GM12878 (cell line): ENCODE data around the gene CPT1C. TPM values are rescaled to one million over a fixed set of nuclear protein-coding genes. Genes with fewer than 3 reads are reported as not detected.

Experiments
- ATAC-seq: fragments of 200-7000 bp; cut with Tn5 transposase; 3 replicates; pipeline ENCODE4 v1.9.1; 2020; ENCODE audit warnings: mild to moderate bottlenecking, moderate library complexity
- BruUV-seq: library from RNA; stranded (reverse); fragments of 400-500 nt; replicated peaks from 2 replicates; lab custom pipeline; 2021; lab: Mats Ljungman, UMichigan
- CTCF ChIA-PET: fragments of 300-600 bp; sonication (Branson Sonifier 250); formaldehyde crosslinking; extraction: SDS; loops from one replicate; lab custom pipeline; 2021; ENCODE audit warnings: inconsistent platforms; lab: Yijun Ruan, JAX
- POLR2A ChIA-PET: fragments of 350-600 bp; formaldehyde crosslinking; extraction: SDS; loops from one replicate; lab custom pipeline; 2021; ENCODE audit warnings: inconsistent platforms; lab: Charles Lee
- RAD21 ChIA-PET: fragments of 300-600 bp; sonication (Branson Sonifier 250); formaldehyde crosslinking; loops from one replicate; lab custom pipeline; 2023; ENCODE audit warnings: antibody characterized with exemption; ENCODE audit not compliant: unreplicated experiment; lab: Charles Lee
- SMC1A ChIA-PET: fragments of 300-600 bp; sonication (Branson Sonifier 250); formaldehyde crosslinking; loops from one replicate; lab custom pipeline; 2023; ENCODE audit not compliant: unreplicated experiment, uncharacterized antibody; lab: Charles Lee
- DNase-seq: peaks from one replicate; pipeline ENCODE4 v3.0.0-alpha.2; 2011; ENCODE audit warnings: low read depth, low spot score
- FAIRE-seq: peaks from 3 replicates; lab custom pipeline; 2011; peaks lifted over from hg19 to GRCh38; lab: Jason Lieb, UNC
- H2AFZ ChIP-seq: 2 replicates; pipeline ENCODE4 v1.6.0; 2011; ENCODE audit warnings: low read depth, low read length, control low read depth; ENCODE audit not compliant: control insufficient read depth
- H3K27ac ChIP-seq: 2 replicates; pipeline ENCODE4 v1.5.1; 2011; ENCODE audit warnings: control low read depth; ENCODE audit not compliant: control insufficient read depth, insufficient read depth
- H3K27me3 ChIP-seq, 2 experiments: replicated peaks in 1 of 2; 2 replicates each; pipeline versions ENCODE4 v1.6.0 to v1.6.1; 2011; ENCODE audit warnings: low read length in 1 of 2; ENCODE audit not compliant: control insufficient read depth in 2 of 2, insufficient read depth in 2 of 2
- H3K36me3 ChIP-seq, 2 experiments: 2 replicates each; pipeline ENCODE4 v1.5.1; 2011; ENCODE audit warnings: low read length in 1 of 2; ENCODE audit not compliant: control insufficient read depth in 2 of 2, insufficient read depth in 2 of 2
- H3K4me1 ChIP-seq: 2 replicates; pipeline ENCODE4 v1.6.1; 2011; ENCODE audit warnings: mild to moderate bottlenecking, low read length, moderate library complexity, mixed read lengths; ENCODE audit not compliant: control insufficient read depth, insufficient read depth
- H3K4me2 ChIP-seq: 2 replicates; pipeline ENCODE4 v1.6.0; 2011; ENCODE audit warnings: control low read depth; ENCODE audit not compliant: control insufficient read depth, insufficient read depth
- H3K4me3 ChIP-seq: fragments of 200-600 bp; sonication (generic); 2 replicates; pipeline ENCODE4 v1.5.1; 2016
- H3K79me2 ChIP-seq: 2 replicates; pipeline ENCODE4 v1.6.0; 2011; ENCODE audit warnings: low read length; ENCODE audit not compliant: control insufficient read depth, insufficient read depth
- H3K9ac ChIP-seq: 2 replicates; pipeline ENCODE4 v1.8.0; 2011; ENCODE audit warnings: low read length, control low read depth, mixed read lengths; ENCODE audit not compliant: control insufficient read depth, insufficient read depth
- H3K9me3 ChIP-seq: replicated peaks from 3 replicates; pipeline ENCODE4 v1.5.1; 2011; ENCODE audit warnings: mild to moderate bottlenecking, low read length; ENCODE audit not compliant: control insufficient read depth, insufficient read depth
- H4K20me1 ChIP-seq: 2 replicates; pipeline ENCODE4 v1.6.0; 2011; ENCODE audit not compliant: control insufficient read depth, insufficient read depth
- ELK1 ChIP-seq: IDR thresholded peaks from 2 replicates; pipeline ENCODE4 v1.6.1; 2012; ENCODE audit warnings: low read depth, low read length, improper control_type of control experiment
- ESRRA ChIP-seq: IDR thresholded peaks from 2 replicates; pipeline ENCODE4 v1.6.1; 2012; ENCODE audit warnings: mild to moderate bottlenecking, low read length, improper control_type of control experiment
- GABPA ChIP-seq: IDR thresholded peaks from 2 replicates; pipeline ENCODE4 v1.6.1; 2014; ENCODE audit warnings: antibody characterized with exemption, low read depth, mild to moderate bottlenecking, inconsistent platforms
- HDGF ChIP-seq: fragments of 450-650 bp; IDR thresholded peaks from 2 replicates; pipeline ENCODE4 v1.6.1; 2016; ENCODE audit warnings: antibody characterized with exemption
- IKZF1 ChIP-seq: fragments of 450-650 bp; conservative IDR thresholded peaks from 2 replicates; pipeline ENCODE4 v1.6.1; 2017; ENCODE audit warnings: antibody characterized with exemption, mild to moderate bottlenecking
- IRF5 ChIP-seq: fragments of 450-650 bp; IDR thresholded peaks from 2 replicates; pipeline ENCODE4 v1.6.1; 2017; ENCODE audit warnings: borderline replicate concordance
- SMC3 ChIP-seq: IDR thresholded peaks from 2 replicates; pipeline ENCODE4 v1.6.1; 2011; ENCODE audit warnings: low read length, improper control_type of control experiment, borderline replicate concordance
- SP1 ChIP-seq: IDR thresholded peaks from one replicate; pipeline ENCODE4 v1.6.1; 2011; ENCODE audit warnings: low read depth, low read length
- SUPT20H ChIP-seq: IDR thresholded peaks from 2 replicates; pipeline ENCODE4 v1.6.1; 2011; ENCODE audit warnings: low read depth, mild to moderate bottlenecking, low read length, moderate library complexity, borderline replicate concordance; ENCODE audit not compliant: control insufficient read depth
- TAF1 ChIP-seq: IDR thresholded peaks from 2 replicates; pipeline ENCODE4 v1.6.1; 2011; ENCODE audit warnings: mild to moderate bottlenecking, low read depth, low read length, borderline replicate concordance
- ZBTB33 ChIP-seq: fragments of 450-650 bp; IDR thresholded peaks from 2 replicates; pipeline ENCODE4 v1.6.1; 2017; ENCODE audit warnings: mild to moderate bottlenecking
- ZNF217 ChIP-seq: fragments of 450-650 bp; IDR thresholded peaks from 2 replicates; pipeline ENCODE4 v1.6.1; 2017; ENCODE audit warnings: antibody characterized with exemption, mild to moderate bottlenecking
- ZNF24 ChIP-seq: fragments of 450-650 bp; IDR thresholded peaks from 2 replicates; pipeline ENCODE4 v1.6.1; 2017; ENCODE audit warnings: antibody characterized with exemption, mild to moderate bottlenecking
- ZSCAN29 ChIP-seq: fragments of 450-650 bp; IDR thresholded peaks from 2 replicates; pipeline ENCODE4 v1.6.1; 2017; ENCODE audit warnings: mild to moderate bottlenecking, moderate library complexity
- WGBS: methylation state at CpG from one replicate; pipeline ENCODE4 v1.1.6; 2016; ENCODE audit warnings: low lambda C conversion rate; ENCODE audit not compliant: insufficient replicate concordance, insufficient coverage; ENCODE audit errors: missing lambda C conversion rate; 5-methylcytosine and 5-hydroxymethylcytosine counted together
- in situ Hi-C: fragments of 300-500 bp; cut with MboI; formaldehyde crosslinking; loops from 9 replicates; pipeline ENCODE4 v1.14.3; 2018; ENCODE audit warnings: mixed read lengths
- intact Hi-C: fragments of 100-400 bp; cut with micrococcal nuclease; formaldehyde crosslinking; loops from one replicate; pipeline ENCODE4 v1.14.2; 2022; ENCODE audit not compliant: unreplicated experiment
- polyA plus RNA-seq, 11 experiments: library from polyadenylated mRNA; depleted of rRNA in 4 of 11; unstranded in 6 of 11; stranded (reverse) in 5 of 11; fragments of >200 nt; fragmentation: Nextera tagmentation in 4 of 11; fragmentation: Illumina TruSeq in 1 of 11; extraction: Ambion mirVana in 4 of 11; extraction: Trizol in 1 of 11; gene quantifications; 1 replicate in 1 of 11; 2 replicates in 10 of 11; pipeline versions ENCODE4 v1.2.1 to v1.2.3, GENCODE V29; 2011 to 2016; ENCODE audit warnings: inconsistent platforms in 2 of 11, missing spikeins in 2 of 11, low read depth in 1 of 11
- total RNA-seq, 4 experiments: library from RNA; depleted of rRNA in 3 of 4; stranded (reverse); fragments of >200 nt in 3 of 4; fragmentation: Illumina TruSeq in 1 of 4; extraction: Trizol in 1 of 4; gene quantifications; 2 replicates each; pipeline versions ENCODE4 v1.2.1 to v1.2.3, GENCODE V29; 2013 to 2021
- TF ChIP-seq, protein P1 (sequence below): fragments of 450-650 bp; IDR thresholded peaks from 2 replicates; pipeline ENCODE4 v1.6.1; 2018; ENCODE audit warnings: mild to moderate bottlenecking, low read depth, moderate library complexity; ENCODE audit not compliant: partially characterized antibody

The CPT1C gene
- total and polyA plus RNA-seq, 10 of the 15 experiments (the other 5 are each of a cell fraction or from before 2014, with no cell fraction given): 0.04 to 0.56 (median 0.21) TPM; not detected in 3

- no peaks in the 10 kb centered on the region for H4K20me1 ChIP-seq
- H3K27ac ChIP-seq: no peak overlapping the region
- ChIA-PET SMC1A (no interaction called here), CTCF (no interaction called here), POLR2A (interaction anchor here (0.7 kb wide), 1 partner anchor 1401 kb away, joined by 5 read pairs; no protein-coding TSS in a partner anchor), RAD21 (no interaction called here)
- no peak overlapping the region for H3K4me3 ChIP-seq
- no peak for ATAC-seq
- BruUV-seq: no TSS peak
- no peak overlapping the region for H3K4me2 ChIP-seq
- no peak overlapping the region for H3K9ac ChIP-seq
- H3K36me3 ChIP-seq: no peaks in the 10 kb centered on the region
- no peak overlapping the region for H2AFZ ChIP-seq
- no peak for FAIRE-seq
- in situ Hi-C loops (no loop called here), intact Hi-C loops (no loop called here)
- 74% methylated on average over 6 of the region's 6 CpGs for WGBS
- no peaks in the 10 kb centered on the region for H3K4me1 ChIP-seq
- H3K27me3 ChIP-seq: no peaks in the 10 kb centered on the region; a peak in 1 of 4 replicates
- H3K79me2 ChIP-seq: no peaks in the 10 kb centered on the region
- no peak for DNase-seq
- no peaks in the 10 kb centered on the region for H3K9me3 ChIP-seq
- TF ChIP-seq SP1 (no peak), SUPT20H (no peak), ZSCAN29 (no peak), GABPA (no peak), ZBTB33 (no peak), ELK1 (no peak), ZNF24 (no peak), HDGF (no peak), ESRRA (no peak), TAF1 (no peak), SMC3 (no peak), IRF5 (no peak), ZNF217 (no peak), IKZF1 (no peak)
- TF ChIP-seq, protein P1, sequence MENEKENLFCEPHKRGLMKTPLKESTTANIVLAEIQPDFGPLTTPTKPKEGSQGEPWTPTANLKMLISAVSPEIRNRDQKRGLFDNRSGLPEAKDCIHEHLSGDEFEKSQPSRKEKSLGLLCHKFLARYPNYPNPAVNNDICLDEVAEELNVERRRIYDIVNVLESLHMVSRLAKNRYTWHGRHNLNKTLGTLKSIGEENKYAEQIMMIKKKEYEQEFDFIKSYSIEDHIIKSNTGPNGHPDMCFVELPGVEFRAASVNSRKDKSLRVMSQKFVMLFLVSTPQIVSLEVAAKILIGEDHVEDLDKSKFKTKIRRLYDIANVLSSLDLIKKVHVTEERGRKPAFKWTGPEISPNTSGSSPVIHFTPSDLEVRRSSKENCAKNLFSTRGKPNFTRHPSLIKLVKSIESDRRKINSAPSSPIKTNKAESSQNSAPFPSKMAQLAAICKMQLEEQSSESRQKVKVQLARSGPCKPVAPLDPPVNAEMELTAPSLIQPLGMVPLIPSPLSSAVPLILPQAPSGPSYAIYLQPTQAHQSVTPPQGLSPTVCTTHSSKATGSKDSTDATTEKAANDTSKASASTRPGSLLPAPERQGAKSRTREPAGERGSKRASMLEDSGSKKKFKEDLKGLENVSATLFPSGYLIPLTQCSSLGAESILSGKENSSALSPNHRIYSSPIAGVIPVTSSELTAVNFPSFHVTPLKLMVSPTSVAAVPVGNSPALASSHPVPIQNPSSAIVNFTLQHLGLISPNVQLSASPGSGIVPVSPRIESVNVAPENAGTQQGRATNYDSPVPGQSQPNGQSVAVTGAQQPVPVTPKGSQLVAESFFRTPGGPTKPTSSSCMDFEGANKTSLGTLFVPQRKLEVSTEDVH: no peak
Measured at GRCh38 chr19:49696115-49696514, 5.2 kb downstream of the CPT1C start.
